ENCODE measurements around the gene VAV2.

Gene VAV2

GRCh38 chr9:134026981-134027380, 34.9 kb upstream of the VAV2 start:
- no peak for DNase-seq

DNA sequence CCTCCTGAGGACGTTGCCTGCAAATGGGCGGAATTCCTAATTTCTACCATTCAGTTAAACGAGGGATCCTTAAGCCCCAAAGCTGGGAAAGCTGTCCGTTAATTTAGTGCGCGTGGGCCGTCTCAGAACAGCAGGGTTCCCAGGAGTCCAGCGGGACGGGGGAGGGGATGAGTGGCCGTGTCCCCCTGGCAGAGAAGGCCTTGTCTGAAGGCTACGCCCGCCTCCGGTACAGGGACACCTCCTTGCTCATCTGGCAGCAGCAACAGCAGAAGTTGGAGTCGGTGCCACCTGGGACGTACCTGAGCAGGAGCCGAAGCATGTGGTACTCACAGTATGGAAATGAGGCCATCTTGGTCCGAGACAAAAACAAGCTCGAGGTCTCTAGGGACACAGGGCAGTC, 34.5 kb upstream of the VAV2 start:
- DNase-seq, result no peak

GRCh38 chr9:134025606-134026541, 33.8 kb upstream of the VAV2 start:
- DNase-seq, result peak; percentile 39

DNA sequence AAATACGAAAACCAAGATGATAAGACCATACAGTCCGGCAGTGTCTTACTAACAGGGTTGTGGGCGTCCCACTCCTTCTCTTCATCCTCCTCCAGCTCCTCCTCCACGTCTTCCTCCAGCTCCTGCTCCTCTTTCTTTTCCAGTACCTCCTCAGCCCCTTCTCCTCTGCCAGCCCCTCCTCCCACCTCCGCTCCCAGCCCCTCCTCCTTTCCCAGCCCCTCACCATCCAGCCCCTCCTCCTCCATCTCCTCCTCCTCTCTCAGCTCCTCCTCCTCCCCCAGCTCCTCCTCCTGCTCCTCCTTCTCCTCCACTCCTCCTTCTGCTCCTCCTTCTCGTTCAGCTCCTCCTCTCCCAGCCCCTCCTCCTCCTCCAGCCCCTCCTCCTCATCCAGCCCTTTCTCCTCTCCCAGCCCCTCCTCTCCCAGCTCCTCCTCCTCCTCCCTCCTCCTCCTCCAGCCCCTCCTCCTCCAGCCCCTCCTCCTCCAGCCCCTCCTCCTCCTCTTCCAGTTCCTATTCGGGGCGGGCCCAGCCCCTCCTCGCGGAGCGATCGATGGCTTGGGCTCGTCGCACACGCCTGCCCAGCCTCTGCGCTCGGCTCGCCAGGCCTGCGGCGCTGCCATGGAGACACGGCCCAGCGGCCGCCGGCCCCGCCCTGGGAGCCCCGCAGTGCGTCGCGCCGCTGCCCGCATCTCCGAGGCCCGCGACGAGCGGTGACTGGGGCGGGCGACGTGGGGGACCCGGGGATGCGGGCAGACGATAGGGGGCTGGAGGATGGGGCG, 32.9 kb upstream of the VAV2 start, which contains the start of gene BRD3OS:
TSS of gene BRD3OS (plus strand) at position 654 of the 778 bp plus-strand sequence. CDS start 1,267 bp downstream, outside the sequence.
- DNase-seq, result peak; percentile 95

DNA sequence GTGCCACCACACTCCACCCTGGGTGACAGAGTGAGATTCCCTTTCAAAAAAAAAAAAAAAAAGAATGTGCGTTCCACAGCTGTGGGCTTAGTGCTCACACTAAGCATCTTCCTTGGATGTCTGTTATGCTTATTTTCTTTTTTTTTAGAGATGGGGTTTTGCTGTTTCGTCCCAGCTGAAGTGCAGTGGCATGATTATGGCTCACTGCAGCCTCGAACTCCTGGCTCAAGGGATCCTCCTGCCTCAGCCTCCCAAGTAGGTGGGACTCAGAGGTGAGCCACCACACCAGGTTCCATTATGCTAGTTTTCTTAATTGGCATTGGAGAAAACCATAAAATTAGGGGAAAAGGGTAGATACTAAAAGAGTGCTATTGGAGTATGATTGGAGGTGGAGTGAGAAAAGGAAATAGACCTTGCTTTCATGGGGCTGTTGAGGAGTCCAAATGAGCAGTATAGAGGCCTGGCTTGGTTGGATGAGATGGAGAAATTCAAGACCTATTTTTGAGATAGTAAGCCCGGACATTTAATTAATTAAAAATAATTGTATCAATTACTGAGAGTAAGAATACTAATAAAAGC, 32.2 kb upstream of the VAV2 start:
- DNase-seq, result no peak

DNA sequence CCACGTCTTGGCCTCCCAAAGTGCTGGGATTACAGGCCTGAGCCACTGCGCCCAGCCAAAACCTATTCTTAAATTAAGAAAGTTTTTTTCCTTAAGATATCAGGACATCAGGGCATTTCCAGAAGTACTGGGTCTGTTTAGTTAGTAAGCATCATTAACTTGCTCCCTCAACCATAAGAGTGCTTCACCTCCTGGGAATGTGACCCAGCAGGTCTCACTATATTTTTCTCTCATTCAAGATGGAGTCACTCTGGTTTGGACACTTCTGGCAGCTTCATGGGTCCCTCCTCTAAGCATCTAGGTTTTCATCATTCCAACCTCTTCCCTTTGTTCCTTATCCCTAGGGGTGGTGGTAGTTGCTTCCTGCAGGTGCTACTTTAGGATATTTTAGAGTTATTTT, 22.8 kb upstream of the VAV2 start:
- no peak for DNase-seq

DNA sequence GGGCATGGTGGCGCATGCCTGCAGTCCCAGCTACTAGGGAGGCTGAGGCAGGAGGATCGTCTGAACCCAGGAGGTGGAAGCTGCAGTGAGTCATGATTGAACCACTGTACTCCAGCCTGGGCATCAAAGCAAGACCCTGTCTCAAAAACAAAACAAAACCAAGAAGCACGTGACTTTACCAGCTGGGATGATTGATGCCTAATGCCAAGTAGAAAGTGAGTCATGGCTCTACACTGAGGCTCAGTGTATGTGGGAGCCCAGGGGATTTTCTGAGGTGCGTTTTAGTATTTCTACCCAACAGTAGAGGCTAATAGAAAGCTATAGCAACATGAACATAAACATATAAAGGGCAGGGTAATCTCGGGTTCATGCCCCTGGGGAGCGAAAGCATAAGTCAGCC, 19.3 kb upstream of the VAV2 start:
- no peak for DNase-seq

DNA sequence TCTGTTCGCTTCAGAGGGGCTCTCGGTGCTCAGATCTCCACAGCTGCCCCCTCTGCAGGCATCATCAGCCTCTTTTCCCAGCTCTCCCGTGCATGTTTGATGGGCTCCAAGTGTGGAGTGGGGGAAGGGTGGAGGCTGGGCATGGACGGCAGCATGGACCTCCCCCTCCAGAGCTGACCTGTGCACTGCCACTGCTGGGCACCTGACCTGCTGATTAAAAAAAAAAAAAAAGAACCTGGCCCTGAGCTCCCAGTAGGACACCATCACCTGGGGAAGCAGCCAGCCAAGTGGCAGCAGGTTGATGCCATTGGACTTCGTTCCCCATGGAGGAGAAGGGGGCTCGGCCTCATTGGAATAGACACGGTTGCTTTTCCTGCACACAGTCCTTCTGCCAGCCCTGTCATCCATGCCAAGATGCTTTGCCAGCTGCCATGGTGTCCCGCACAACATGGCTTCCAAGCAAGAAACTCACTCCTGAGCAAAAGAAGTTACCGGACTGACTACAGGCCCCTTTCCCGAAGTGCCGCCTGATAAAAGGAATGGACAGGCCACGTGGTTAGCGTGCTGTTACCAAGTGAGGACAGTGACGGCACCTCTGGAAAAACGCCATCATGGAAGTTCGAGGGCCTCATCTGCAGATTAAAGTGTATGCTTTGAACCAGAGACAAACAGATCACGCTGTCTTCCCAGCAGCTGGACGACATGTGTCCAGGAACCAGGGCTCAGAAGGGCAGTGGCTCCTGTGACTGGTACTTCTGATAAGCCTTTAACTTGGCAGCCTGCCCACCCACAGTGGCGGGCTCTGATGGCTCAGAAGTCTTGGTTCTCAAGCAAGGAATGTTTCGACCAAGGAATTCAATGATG, 18.4 kb upstream of the VAV2 start:
- DNase-seq, result no peak

GRCh38 chr9:134007571-134007970, 15.4 kb upstream of the VAV2 start:
- no peak for DNase-seq

DNA sequence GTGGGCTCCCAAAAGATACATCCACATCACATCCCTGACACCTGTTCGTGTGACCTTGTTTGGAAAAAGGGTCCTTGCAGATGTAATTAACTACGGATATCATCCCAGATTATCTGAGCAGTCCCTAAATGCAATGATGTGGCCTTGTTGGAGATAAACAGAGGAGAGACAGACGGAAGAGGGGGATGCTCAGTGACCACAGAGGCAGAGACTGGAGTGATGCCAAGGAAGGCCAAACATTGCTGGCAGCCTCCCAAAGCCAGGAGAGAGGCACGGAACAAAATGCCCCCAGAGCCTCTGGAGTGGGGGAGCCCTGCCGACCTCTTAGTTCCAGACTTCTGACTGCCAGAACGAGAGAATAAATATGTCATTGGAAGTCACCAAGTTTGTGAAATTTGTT, 15.0 kb upstream of the VAV2 start:
- DNase-seq, result no peak

GRCh38 chr9:134005381-134005780, 13.3 kb upstream of the VAV2 start:
- no peak for DNase-seq

GRCh38 chr9:134004881-134005280, 12.8 kb upstream of the VAV2 start:
- DNase-seq, result no peak

DNA sequence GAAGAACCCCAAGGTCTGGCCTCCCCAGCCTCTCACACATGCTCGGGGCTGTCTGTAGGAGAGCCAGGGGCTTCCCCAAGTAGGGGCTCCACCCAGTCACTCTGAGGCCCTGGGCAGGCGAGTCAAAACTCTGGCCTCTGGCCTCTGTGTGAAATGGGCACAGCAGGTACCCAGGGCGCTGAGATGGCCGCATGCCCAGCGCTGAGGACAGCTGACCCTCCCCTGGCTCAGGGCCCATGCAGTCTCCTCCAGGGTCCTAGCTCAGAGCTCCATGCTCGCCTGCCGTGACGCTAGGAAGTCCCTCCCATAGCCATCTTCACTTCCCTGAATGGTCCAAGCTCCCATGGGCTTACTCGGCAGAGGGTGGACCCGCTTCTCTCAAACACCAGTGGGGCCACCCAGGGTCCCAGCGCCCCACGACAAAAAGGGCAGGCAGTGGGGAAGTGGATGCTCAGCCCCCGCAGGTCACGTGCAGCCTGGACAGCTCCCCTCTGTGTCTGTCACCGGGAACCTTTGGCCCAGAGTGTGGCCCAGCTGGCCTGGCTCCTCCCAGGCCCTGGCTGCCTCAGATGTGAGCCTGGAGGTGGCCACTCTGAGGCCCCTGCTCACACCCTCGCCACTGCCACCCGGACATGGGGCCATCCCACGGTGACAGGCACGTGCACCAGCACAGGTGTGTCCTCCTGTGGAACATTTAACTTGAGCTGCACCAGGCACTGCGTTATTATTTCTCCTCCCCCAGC, 12.2 kb upstream of the VAV2 start:
- DNase-seq, result no peak

DNA sequence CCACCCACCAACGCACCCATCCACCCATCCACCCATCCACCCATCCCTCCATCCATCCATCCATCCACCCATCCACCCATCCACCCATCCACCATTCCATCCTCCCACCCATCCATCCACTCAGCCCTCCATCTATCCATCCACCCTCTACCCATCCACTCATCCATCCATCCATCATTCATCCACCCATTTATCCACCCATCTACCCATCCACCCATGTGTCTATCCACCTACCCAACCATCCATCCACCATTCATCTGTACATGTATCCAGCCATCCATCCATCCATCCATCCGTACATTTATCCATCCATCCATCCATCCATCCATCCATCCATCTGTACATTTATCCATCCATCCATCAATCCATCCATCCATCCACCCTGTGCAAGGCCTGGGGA, 11.1 kb upstream of the VAV2 start:
- no peak for DNase-seq

DNA sequence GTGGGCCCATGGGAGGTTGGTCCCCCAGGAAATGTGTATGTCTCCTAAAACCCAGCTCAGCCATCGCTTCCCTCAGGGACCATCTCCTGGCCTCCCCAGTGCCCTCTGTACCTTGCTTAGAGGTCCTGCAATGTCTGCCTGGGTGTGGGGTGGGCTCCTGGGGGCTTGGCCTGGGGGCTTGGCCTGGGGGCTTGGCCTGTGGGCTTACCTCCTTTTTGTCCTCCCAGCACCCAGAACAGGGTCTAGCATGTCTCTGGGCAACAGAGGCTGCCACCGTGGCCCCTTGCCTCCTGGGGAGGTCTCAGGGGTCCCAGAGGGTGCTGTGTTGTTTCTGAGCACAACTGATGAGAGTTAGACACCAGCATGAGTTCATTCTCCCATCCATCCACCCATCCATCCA, 10.7 kb upstream of the VAV2 start:
- DNase-seq, result no peak

DNA sequence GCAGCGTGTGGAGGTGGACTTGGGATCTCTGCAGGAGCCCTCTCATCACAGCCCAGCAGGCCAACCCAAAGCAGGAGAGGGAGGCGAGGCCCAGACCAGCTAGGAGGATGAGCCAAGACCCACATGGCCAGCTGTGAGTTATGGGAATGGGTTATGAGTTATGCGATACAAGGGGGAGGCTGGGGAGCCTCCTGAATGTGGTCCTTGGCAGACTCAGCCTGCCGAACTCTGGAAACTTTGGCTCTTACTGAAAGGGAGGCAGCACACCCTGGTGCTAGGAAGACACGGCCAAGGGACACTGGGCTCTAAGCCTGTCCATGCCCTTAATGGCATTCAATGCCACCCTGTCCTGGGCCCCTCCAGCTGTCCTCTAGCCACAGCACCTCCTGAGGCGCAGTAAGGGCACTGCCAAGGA, 7.7 kb upstream of the VAV2 start:
- DNase-seq, result no peak

- no peak for DNase-seq
Observed at GRCh38 chr9:133998915-133999595, 6.9 kb upstream of the VAV2 start.

GRCh38 chr9:133997584-133997983, 5.5 kb upstream of the VAV2 start:
- DNase-seq, result no peak

DNA sequence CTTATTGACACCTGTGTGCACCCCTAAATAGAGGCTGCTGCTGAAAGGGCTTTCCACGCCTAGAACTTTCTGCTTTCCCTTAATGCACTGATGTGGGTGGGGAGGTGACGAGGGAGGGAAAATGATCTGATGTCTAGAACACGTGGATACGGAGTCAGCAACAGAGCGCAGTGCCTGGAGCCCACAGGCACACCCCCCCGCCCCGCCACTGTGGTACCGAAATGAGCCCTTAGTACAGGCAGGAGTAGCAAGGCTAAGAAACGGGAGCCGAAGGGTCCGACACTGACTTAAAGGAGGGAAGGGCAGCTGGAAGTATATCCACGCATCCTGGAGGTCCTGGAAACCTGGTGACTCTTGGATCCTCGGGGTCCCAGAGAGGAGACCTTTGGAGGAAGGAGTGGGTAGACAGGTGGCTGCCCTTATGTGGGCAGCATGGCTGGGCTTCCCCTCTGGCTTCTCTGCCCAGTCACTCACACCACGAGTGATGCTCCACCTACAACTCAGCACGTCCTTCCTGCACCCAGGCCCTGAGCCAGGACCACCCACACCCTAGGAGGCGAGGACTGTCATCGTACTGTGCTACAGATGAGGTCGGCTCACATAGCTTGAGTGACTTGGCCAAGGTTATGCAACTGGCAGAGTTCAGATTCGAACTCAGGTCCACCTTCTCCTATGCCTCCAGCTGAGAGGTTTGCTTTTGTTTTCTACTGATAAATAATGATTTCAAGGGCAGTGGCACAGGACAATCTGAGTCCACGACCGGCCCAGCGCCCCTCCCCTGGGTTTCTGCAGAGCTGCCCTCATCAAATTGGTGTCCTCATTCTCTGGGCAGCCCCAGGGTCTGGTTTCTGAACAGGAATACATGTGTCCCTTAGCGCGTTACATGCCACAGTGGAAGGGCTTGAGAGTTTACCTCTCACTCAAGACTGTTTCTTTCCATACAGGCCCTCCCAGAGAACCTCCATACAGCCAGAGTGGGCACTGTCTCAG, 4.7 kb upstream of the VAV2 start:
- no peak for DNase-seq
